ELR (cell line): ENCODE measurements around the gene TTC7B.
"Not testable (repeated sequence)": the region's sequence is repeated elsewhere in the genome, so short reads cannot be mapped to it uniquely, and the experiment has no call there.

Source experiments
- DNase-seq: peaks from one replicate; pipeline ENCODE4 v3.0.0-alpha.2; 2015; ENCODE audit warnings: low read depth

The TTC7B gene

GRCh38 chr14:90544971-90545370, 271.3 kb downstream of the TTC7B start:
- no peak for DNase-seq

GRCh38 chr14:90544566-90544965, 271.7 kb downstream of the TTC7B start:
- no peak for DNase-seq

GRCh38 chr14:90543876-90544275, 272.4 kb downstream of the TTC7B start:
- DNase-seq, result no peak

GRCh38 chr14:90541076-90541634, 275.1 kb downstream of the TTC7B start:
- DNase-seq, result no peak

- no peak for DNase-seq
These were observed 275.8 kb downstream of the TTC7B start for GRCh38 chr14:90540437-90540836.

GRCh38 chr14:90539996-90540395, 276.2 kb downstream of the TTC7B start:
- DNase-seq, result no peak

GRCh38 chr14:90539496-90539775, 276.8 kb downstream of the TTC7B start:
- DNase-seq, result no peak

- DNase-seq, result no peak
These were observed 277.3 kb downstream of the TTC7B start for GRCh38 chr14:90538716-90539495.

- no peak for DNase-seq
These were observed 278.1 kb downstream of the TTC7B start for GRCh38 chr14:90538095-90538494.

- DNase-seq, result no peak
These were observed 279.6 kb downstream of the TTC7B start for GRCh38 chr14:90536511-90537191.

GRCh38 chr14:90536092-90536491, 280.1 kb downstream of the TTC7B start:
- no peak for DNase-seq

GRCh38 chr14:90535556-90536090, 280.6 kb downstream of the TTC7B start:
- DNase-seq, result no peak

GRCh38 chr14:90534838-90535555, 281.2 kb downstream of the TTC7B start:
- DNase-seq, result no peak

GRCh38 chr14:90534091-90534837, 282.0 kb downstream of the TTC7B start:
- peak; percentile 68 for DNase-seq

GRCh38 chr14:90533591-90534021, 282.6 kb downstream of the TTC7B start:
- no peak for DNase-seq

- no peak for DNase-seq
These were observed 283.3 kb downstream of the TTC7B start for GRCh38 chr14:90532826-90533525.

GRCh38 chr14:90531497-90531896, 284.7 kb downstream of the TTC7B start:
- no peak for DNase-seq

- no peak for DNase-seq
These were observed 285.7 kb downstream of the TTC7B start for GRCh38 chr14:90530523-90530922.

- no peak for DNase-seq
These were observed 288.3 kb downstream of the TTC7B start for GRCh38 chr14:90527978-90528377.

- DNase-seq, result not testable (repeated sequence)
These were observed 289.7 kb downstream of the TTC7B start for GRCh38 chr14:90526536-90526935.
